NCI-H1930 (cell line): Measurements from ENCODE around the gene MRGPRE.

Experiments used
- DNase-seq, 2 experiments: peaks; one replicate each; lab custom pipeline; 2025; lab: John Stamatoyannopoulos, UW

The MRGPRE gene

GRCh38 chr11:3178349-3178748, 53.9 kb downstream of the MRGPRE start:
- DNase-seq: no peak

GRCh38 chr11:3177931-3178330, 54.3 kb downstream of the MRGPRE start:
- no peak for DNase-seq
